Spinal cord (tissue), 10 donors: ENCODE results near the gene USP6. TPM values are rescaled to one million over a fixed set of nuclear protein-coding genes. Genes with fewer than 3 reads are reported as not detected.

Source experiments
- DNase-seq, 6 donors: peaks; one replicate each; pipeline versions ENCODE4 v3.0.0 to v3.0.0-alpha.2; 2013 to 2015; ENCODE audit warnings: low spot score in 6 of 6, low read depth in 4 of 6
- H3K27ac ChIP-seq: one replicate; pipeline ENCODE4 v1.5.1; 2013; ENCODE audit warnings: low read depth, low read length, control low read depth
- H3K27me3 ChIP-seq: one replicate; pipeline ENCODE4 v1.6.1; 2013; ENCODE audit warnings: low read length; ENCODE audit not compliant: control insufficient read depth, insufficient read depth
- H3K36me3 ChIP-seq: one replicate; pipeline ENCODE4 v1.6.1; 2013; ENCODE audit warnings: low read length; ENCODE audit not compliant: control insufficient read depth, insufficient read depth
- H3K4me1 ChIP-seq: one replicate; pipeline ENCODE4 v1.6.1; 2013; ENCODE audit warnings: low read length; ENCODE audit not compliant: control insufficient read depth, insufficient read depth
- H3K4me3 ChIP-seq: one replicate; pipeline ENCODE4 v1.5.1; 2013; ENCODE audit warnings: low read depth, low read length, control low read depth
- H3K9me3 ChIP-seq: one replicate; pipeline ENCODE4 v1.6.1; 2013; ENCODE audit warnings: low read length; ENCODE audit not compliant: control insufficient read depth, insufficient read depth
- WGBS: methylation state at CpG from one replicate; pipeline ENCODE4 v1.1.5; 2013; ENCODE audit warnings: missing lambda C conversion rate; ENCODE audit not compliant: insufficient coverage; 5-methylcytosine and 5-hydroxymethylcytosine counted together
- polyA plus RNA-seq, 2 donors: library from polyadenylated mRNA; unstranded; fragments of 120-200 nt; gene quantifications; one replicate each; pipeline ENCODE4 v1.2.1, GENCODE V29; 2013; ENCODE audit not compliant: insufficient read length in 2 of 2
- total RNA-seq, 2 donors: library from RNA; depleted of rRNA in 1 of 2; stranded (reverse); fragments of 120-200 nt in 1 of 2; fragments of >200 nt in 1 of 2; gene quantifications; one replicate each; pipeline versions ENCODE4 v1.2.3 to v1.2.4, GENCODE V29; 2013 to 2014
- donor health status: healthy.

USP6 gene
- total and polyA plus RNA-seq, 4 donors, result 0.10 to 9.8 (median 1.9) TPM

DNA sequence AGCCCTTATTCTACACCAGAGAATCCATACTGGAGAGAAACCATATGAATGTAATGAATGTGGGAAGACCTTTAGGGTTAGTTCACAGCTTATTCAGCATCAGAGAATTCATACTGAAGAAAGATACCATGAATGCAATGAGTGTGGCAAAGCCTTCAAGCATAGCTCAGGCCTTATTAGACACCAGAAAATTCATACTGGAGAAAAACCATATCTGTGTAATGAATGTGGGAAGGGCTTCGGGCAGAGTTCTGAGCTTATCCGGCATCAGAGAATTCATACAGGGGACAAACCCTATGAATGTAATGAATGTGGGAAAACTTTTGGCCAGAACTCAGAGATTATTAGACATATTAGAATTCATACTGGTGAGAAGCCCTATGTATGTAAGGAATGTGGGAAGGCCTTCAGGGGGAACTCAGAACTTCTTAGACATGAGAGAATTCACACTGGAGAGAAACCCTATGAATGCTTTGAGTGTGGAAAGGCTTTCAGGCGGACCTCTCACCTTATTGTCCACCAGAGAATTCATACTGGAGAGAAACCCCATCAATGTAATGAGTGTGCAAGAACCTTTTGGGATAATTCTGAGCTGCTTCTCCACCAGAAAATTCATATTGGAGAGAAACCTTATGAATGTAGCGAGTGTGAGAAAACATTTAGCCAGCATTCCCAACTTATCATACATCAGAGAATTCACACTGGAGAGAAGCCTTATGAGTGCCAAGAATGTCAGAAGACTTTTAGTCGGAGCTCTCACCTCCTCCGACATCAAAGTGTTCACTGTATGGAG lies 23.4 kb upstream of the USP6 start:
- DNase-seq, result no peak
- Histone ChIP-seq H3K4me3 (no peak overlapping the region), H3K4me1 (peaks cover 7% of the 10 kb centered on the region), H3K27me3 (no peaks in the 10 kb centered on the region), H3K9me3 (peaks cover 45% of the 10 kb centered on the region), H3K27ac (no peak overlapping the region), H3K36me3 (peaks cover 30% of the 10 kb centered on the region)
- 100% methylated on average over 2 of the region's 6 CpGs for WGBS

DNA sequence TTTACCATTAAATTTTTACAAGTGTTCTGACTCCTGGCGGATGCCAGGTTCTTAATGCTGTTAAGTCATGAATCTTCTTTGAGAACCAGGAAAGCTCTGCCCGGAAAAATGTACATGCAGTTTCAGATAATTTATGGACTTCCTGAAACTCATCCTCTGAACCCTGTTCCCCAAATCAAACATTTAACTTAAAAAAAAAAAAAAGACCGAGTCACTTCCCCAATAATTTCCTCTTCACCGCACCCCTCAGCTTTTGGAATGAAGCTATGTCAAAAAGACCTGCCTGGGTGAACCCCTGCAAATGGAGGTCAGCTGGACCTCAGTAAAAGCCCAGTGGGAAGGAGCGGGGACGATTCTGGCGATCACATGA lies 19.1 kb upstream of the USP6 start:
- Histone ChIP-seq H3K4me3 (peak overlapping the region; percentile 63), H3K9me3 (peaks cover 17% of the 10 kb centered on the region), H3K4me1 (peaks cover 7% of the 10 kb centered on the region), H3K27me3 (no peaks in the 10 kb centered on the region), H3K27ac (peak overlapping the region; percentile 45), H3K36me3 (peaks cover 3% of the 10 kb centered on the region)
- no peak for DNase-seq
- 3% methylated on average over 5 of the region's 7 CpGs for WGBS

DNA sequence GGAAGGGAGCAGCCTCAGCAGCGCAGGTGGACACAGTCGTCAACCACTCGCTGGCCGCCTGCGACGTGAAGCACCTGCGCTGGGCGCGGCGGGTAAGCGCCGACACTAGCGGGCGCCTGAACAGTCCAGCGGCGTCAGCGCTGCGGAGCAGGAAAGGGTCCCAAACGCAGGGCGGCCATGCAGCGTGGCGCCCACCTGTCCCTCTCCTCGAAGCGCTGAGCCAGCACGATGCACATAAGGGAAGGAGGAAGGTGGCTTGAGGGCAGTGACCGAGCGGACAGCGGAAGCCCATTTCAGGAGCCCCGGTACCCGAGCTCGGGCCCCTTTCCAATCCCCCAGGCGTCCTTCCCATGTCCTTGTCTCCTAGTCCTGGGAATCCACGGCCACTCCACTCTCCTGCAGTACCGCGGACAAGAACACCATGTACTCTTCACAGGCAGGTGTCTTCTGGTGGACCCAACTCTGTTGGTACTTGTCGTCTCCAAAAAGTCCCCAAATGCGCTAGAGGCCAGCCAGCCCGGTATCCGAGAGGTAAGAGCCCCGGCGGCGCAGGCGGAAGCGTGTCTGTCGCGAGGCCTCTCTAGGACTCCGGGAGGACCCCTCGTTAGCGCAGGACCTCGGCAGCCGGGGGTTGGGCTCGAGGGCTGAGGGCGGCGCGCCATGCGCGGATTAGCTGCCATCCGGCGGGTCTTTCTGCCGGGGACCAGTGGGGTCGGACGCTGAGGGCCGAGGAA lies 18.6 kb upstream of the USP6 start:
- Histone ChIP-seq H3K36me3 (peaks cover 3% of the 10 kb centered on the region), H3K4me3 (peak overlapping the region; percentile 63), H3K9me3 (peaks cover 13% of the 10 kb centered on the region), H3K27me3 (no peaks in the 10 kb centered on the region), H3K4me1 (peaks cover 7% of the 10 kb centered on the region), H3K27ac (peak overlapping the region; percentile 45)
- DNase-seq, result peak in 5 of 6 donors; percentile 57 to 95 (median 76)
- WGBS, result under 1% methylated on average over 62 of the region's 63 CpGs

DNA sequence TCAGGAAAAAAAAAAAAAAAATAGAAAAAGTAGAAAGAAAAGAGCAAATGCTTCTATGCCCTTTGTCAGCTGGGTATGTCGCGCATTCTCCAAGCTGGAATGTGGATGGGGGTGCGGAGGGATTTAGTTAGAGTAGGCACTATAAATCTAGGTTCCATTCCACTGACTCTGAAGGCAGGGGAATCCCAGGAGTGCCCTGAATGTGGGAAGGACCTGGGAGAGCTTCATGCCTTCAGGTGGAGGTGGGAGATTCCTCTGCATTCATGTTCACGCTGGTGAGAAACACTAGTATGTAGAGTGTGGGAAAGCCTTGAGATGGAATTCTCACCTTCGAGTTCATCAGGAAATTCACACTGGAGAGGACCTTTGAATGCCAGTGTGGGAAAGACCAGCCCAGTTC lies 16.6 kb upstream of the USP6 start:
- H3K27me3 ChIP-seq, result no peaks in the 10 kb centered on the region
- H3K36me3 ChIP-seq, result peaks cover 5% of the 10 kb centered on the region
- H3K9me3 ChIP-seq, result peaks cover 3% of the 10 kb centered on the region
- no peak overlapping the region for H3K27ac ChIP-seq
- peaks cover 7% of the 10 kb centered on the region for H3K4me1 ChIP-seq
- 93% methylated on average over 5 of the region's 5 CpGs for WGBS
- H3K4me3 ChIP-seq, result no peak overlapping the region
- DNase-seq, result no peak

DNA sequence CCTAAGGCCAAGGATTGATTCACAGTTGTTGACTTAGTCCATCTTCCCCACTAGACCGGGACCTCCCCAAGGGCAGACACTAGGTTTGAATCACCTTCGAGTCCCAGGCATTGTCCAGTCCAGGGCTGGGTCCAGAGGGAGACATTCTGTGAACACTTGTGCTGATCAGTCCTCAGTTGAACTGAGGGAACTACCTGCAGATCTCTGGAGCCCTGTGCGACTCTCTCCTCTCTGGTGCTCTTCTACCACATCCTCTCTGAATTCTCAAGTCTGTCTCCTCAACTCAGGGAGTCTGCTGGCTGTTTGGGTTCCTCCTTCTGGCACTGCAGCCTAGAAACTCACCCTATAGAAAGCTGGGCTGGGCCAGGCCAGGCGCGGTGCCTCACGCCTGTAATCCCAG lies 15.0 kb upstream of the USP6 start:
- Histone ChIP-seq H3K27ac (no peak overlapping the region), H3K4me1 (peaks cover 7% of the 10 kb centered on the region), H3K36me3 (peaks cover 10% of the 10 kb centered on the region), H3K9me3 (no peaks in the 10 kb centered on the region), H3K4me3 (no peak overlapping the region), H3K27me3 (no peaks in the 10 kb centered on the region)
- DNase-seq, result no peak
- 69% methylated on average over 6 of the region's 6 CpGs for WGBS

DNA sequence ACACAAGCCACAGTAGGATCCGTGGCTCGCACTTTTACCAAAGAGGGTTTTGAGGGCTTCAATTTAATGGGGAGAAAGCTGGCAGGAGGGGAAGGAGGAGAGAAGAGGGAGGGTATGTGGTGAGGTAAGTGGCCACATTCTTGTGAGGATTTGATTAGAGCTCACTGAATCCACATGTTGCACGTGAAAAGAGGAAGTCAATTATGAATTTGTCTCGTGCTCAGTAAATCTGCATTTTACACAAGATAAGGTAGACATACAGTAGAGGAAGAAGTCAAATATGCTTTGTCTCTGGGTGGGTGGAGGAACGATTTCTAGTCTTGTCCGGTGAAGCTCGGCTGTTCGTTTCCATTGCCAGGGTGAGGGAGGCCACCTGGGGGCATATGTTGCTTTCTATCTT lies 5.0 kb upstream of the USP6 start:
- Histone ChIP-seq H3K9me3 (no peaks in the 10 kb centered on the region), H3K4me1 (peaks cover 15% of the 10 kb centered on the region), H3K27ac (no peak overlapping the region), H3K36me3 (peaks cover 10% of the 10 kb centered on the region), H3K4me3 (peak overlapping the region; percentile 90), H3K27me3 (peaks cover 12% of the 10 kb centered on the region)
- DNase-seq, result no peak
- WGBS, result 12% methylated on average over 8 of the region's 8 CpGs

DNA sequence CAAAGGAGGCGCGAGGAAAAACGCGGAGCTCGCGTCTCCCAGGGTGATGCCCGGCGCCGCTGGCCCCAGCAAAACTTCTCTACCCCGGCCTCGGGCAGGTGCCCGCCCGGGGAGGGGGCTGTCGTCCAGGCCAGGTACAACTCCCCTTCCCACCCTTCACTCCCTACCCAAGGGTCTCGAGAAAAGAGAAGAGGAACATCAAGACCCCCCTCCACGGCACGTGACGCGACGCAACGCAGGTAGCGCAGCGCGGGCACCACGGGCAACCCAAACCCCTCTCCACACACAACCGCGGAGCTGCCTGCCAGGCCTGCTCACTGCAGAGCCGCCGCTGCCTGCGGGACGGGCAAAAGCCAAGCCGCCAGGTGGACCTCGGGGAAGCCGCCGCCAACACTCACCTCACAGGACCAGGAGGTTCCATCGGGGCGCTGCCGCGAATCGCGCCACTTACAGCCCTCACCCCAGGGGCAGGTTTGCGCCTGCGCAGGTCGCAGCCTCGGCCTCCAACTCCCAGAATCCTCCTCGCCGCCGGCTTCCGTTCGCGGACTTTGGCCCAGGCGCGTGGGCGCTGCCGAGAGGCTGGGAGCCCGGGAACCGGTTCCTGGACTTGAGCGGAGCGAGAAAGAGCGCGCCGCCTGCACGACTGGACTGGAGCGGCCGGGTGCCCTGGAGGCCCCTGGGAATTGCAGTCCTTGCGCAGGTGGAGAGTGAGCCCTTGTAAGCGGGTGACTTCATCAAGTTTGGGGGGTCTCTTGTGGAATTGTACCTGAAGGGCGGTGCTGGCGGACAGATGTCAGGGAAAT lies 4.2 kb upstream of the USP6 start, which contains the start of gene ZNF232:
ZNF232 (minus strand) TSS at position 477 of the 803 bp plus-strand sequence; CDS start at position 421, 56 bp downstream.
- H3K4me3 ChIP-seq, result peak within 1 kb of the TSS; percentile 90
- WGBS, result under 1% methylated on average over 57 of the region's 69 CpGs

DNA sequence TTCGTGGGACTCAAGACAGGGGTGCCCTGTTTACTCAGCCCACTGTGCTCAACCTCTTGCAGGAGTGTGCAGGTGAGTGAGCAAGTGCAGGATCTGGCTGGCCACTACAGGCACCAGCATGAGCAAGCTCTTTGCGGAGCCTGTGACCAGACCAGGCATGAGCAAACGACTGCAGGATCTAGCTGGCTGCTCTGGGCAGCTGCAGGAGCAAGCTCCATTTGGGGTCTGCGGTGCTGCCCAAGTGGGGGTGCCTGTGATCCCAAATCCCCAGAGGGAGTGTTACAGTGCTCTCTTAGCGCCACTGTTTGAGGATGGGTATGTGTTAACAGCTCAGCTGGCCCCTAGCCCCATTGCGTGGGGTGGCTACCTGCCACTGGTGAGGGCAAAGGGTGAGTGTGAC lies 2.4 kb downstream of the USP6 start:
- Histone ChIP-seq H3K9me3 (no peaks in the 10 kb centered on the region), H3K36me3 (no peaks in the 10 kb centered on the region), H3K27me3 (peaks cover 42% of the 10 kb centered on the region), H3K4me3 (no peak overlapping the region), H3K27ac (no peak overlapping the region), H3K4me1 (peaks cover 18% of the 10 kb centered on the region)
- 83% methylated on average over 5 of the region's 6 CpGs for WGBS
- no peak for DNase-seq

More for the DNA sequence above, 4.2 kb upstream of the USP6 start, which contains the start of gene ZNF232:
- DNase-seq, result peak; percentile 84 to 98 (median 92)
- Histone ChIP-seq H3K9me3 (no peaks in the 10 kb centered on the region), H3K27me3 (peaks cover 20% of the 10 kb centered on the region), H3K36me3 (peaks cover 10% of the 10 kb centered on the region), H3K4me1 (peaks cover 22% of the 10 kb centered on the region), H3K27ac (peak within 1 kb of the TSS; percentile 81)

DNA sequence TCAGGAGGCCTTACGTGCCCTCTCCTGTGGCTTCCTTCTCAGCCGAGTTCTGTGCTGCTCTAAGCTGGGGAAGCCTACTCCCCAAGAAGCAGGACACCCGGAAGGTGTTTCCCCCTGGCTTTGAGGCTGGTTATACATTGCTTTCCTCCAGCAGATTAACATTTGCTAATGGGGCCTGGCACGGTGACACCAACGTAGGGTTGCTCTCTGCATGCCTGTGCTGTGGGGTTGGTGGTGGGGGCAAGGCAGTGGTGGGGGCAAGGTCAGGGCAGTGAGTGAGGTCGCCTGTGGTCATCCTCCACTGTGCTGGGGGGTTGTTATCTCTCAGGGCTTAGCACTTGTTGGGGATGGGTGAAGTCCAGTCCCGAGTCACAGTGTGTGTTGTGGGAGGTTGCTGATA lies 4.2 kb downstream of the USP6 start:
- Histone ChIP-seq H3K36me3 (no peaks in the 10 kb centered on the region), H3K27ac (no peak overlapping the region), H3K4me3 (no peak overlapping the region), H3K9me3 (no peaks in the 10 kb centered on the region), H3K27me3 (peaks cover 45% of the 10 kb centered on the region), H3K4me1 (peaks cover 20% of the 10 kb centered on the region)
- 88% methylated on average over 5 of the region's 7 CpGs for WGBS
- DNase-seq, result no peak
